ENCODE results near the gene UBASH3B. TPM values are rescaled to one million over a fixed set of nuclear protein-coding genes. Genes with fewer than 3 reads are reported as not detected.

The UBASH3B gene
- total RNA-seq, 1 donor from 2014 or later, result 13.1 TPM

- DNase-seq (ENCODE audit: low read depth), result no peak
Observed at GRCh38 chr11:122646549-122647340, 8.8 kb upstream of the UBASH3B start.

DNA sequence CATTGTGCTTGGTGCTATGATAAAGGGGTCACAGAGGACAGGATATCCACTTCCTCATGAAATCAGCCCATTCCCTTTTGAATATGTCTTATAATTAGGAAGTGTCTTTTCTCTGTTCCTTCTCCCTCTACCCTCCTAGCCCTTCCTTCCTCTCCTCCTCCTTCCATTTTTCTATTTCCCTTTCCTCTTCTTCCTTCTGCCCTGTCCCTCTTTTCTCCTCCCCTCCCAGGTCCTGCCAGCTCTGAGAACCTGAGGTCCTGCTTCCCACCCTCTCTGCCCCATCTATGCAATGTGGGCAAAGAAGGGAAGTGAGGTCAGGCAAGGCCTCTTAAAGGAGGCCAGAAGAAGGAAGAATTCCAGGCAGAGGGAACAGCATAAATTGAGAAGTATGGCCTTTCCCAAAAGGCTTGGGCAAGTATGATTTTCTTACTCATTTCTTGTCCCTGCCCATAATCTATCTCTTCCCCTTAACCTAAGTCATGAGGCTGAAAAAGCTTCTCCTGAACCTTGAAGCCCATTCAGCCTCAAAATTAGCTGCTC lies 7.7 kb upstream of the UBASH3B start:
- DNase-seq (ENCODE audit: low read depth), result no peak

DNA sequence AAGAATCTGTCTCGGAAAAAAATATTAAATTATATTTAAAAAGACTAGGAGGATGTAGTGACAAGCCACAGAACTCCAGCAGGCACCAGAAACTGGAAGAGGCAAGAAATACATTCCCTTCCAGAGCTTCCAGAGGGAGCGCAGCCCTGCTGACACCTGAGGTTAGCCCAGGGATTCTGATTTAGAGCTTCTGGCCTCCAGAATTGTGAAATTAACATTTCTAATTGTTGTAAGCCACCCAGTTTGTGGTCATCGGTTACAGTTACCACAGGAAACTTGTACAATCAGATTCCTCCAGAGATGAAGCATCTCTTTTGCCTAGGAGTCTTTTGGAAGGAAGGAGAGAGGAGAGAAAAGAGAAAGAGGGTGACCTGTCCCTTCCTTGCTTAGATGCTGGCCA lies 6.4 kb upstream of the UBASH3B start:
- no peak for DNase-seq (ENCODE audit: low read depth)

GRCh38 chr11:122650619-122651018 lies 4.9 kb upstream of the UBASH3B start:
- DNase-seq (ENCODE audit: low read depth), result no peak

- no peak for DNase-seq (ENCODE audit: low read depth)
Observed at GRCh38 chr11:122652495-122652894, 3.0 kb upstream of the UBASH3B start.

- DNase-seq (ENCODE audit: low read depth), result no peak
Observed at GRCh38 chr11:122653916-122654585, 1.5 kb upstream of the UBASH3B start.

DNA sequence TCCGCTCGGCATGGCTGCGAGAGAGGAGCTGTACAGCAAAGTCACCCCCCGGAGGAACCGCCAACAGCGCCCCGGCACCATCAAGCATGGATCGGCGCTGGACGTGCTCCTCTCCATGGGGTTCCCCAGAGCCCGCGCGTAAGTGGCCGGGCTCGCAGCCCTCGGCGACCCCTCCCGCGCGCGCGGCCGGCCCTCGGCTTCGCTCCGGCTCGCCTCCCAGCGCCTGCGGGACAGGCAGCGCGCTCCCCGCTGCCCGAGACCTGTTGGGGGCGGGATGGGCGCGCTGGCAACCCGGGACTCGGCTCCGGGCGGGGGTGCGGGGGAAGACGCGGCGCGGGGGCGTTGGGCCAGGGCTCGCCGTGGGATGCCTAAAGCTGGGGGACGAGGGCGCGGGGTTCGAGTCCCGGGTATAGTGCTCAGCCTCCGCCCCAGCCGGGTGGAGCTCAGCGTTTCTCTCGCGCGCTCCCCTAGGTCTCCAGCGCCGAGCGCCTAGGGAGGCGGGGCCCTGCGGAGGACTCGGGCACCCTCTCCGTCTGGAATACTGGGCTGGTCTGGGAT lies 630 bp downstream of the UBASH3B start:
- DNase-seq (ENCODE audit: low read depth), result peak; percentile 65

DNA sequence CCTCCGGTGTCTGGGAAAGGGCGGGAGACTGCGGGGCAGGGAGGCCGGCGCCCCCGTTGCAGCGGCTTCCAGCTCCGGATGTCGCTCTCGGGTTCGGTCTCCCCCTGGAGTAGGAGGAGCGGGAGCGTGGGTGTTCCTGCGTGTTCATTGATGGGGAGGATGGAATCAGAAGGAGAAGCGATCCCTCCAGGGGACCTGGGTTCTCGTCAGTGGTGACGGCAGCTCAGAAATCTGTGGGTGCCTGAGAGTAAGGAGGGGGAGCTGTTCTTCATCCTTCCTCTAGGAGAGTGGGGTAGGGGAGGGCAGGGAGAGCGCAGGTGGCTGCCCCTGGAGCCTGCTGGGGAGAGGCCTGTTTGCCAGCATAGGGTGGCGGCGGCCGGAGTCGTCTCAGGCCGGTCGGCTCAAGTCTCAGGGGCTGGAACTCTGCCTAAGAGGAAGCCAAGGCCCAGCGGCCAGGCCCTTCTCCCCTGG lies 1.1 kb downstream of the UBASH3B start:
- peak; percentile 37 for DNase-seq (ENCODE audit: low read depth)

DNA sequence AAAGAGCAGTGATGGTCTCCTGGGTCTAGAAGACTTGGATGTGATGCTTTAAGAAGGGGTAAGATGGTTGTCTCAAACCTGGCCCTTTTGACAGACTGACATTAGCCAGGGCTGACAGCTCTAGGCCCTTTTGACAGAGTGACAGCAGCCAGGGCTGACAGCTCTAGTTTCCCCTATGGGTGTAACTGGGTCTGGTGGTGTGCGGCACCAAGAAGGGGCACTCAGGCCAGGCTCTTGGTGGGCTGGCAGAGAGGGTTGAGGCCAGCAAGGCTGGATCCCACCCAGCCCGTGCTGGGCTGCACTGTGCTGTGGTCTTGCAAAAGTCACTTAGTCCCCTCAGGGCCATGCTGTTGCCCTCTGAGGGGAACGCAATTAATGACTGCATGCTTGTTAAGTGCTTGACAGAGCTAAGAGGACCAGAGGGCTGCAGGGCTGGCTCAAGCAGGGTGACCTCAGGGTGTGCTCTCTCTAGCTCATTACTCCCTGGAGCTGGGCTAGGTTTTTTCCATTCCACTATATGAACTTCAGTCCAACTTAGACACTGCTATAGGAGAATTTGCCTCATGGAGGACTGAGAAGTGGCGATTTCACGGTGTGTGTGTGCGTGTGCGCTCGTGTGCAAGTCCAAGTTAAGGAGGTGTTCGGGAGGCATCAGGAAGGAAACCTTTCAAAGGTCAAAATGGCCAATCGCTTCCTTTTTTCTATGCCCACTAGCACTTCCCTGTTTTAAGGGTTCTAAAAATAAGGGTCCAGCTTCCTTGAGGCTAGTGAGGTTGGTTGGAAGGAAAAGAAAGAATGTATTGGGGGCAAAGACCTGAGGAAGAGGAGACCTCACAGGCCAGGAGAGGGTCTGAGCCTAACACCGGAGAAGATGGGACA lies 4.4 kb downstream of the UBASH3B start:
- DNase-seq (ENCODE audit: low read depth), result no peak

GRCh38 chr11:122661182-122661945 lies 5.8 kb downstream of the UBASH3B start:
- no peak for DNase-seq (ENCODE audit: low read depth)

DNA sequence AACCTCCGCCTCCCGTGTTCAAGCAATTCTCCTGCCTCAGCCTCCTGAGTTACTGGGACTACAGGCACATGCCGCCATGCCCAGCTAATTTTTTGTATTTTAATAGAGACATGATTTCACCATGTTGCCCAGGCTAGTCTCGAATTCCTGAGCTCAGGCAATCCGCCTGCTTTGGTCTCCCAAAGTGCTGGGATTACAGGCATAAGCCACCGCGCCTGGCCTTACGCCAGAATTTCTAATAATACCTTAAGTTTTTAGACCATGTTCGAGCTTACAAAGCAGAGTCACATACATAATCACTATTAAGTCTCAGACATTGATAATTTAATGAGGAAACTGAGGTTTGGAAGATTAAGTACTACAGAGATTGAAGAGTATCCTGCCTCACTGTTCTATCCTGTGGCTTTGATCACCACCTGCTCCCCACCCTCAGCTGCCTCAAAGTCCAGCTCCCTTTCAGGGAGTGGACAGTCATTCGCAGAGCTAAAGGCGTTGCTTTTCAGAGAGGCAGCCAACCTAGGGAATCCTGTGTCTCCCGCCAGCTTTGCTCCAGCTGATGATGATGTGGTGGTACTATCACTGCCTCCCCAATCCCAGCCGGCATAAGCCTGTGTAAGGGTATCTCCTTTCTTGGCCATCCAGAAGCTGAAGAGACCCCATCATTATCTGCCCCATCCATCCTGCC lies 7.7 kb downstream of the UBASH3B start:
- DNase-seq (ENCODE audit: low read depth), result peak; percentile 89

DNA sequence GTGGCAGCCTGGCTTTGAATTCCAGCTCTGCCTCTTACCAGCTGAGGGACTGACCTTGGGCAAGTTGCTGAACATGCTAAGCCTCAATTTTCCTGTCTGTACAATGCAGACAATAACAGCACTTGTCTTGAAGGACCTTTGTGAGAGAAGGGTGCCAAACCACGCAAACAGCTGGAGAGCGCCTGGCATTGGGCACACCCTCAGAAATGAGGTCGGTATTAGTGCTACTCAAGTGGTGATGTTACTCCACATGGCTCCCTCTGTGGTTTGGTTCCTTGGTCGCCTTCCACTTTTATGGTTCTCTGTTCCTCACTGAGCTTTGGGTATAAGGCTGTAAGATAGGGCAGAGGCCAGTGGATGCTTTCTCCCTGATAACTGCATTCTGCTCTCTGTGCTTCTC lies 8.2 kb downstream of the UBASH3B start:
- peak; percentile 98 for DNase-seq (ENCODE audit: low read depth)

DNA sequence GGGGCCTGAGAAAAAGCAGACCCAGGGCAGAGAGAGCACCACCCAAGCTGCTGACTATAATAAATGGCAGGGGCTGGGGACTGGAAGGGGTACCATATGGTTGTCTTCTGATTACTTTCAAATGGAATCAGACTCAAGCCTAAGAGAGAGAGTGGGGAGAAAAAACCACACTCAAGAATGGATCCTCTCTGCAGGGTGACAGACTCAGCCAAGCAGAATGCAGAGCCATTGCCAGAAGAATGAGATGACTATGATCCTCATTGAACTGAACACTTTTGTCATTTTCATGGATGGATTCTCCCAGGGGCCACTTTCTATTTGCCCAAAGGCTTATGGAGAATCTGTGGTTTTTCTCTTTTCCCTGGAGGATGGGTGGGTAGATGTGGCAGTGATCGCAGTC lies 8.7 kb downstream of the UBASH3B start:
- peak; percentile 67 for DNase-seq (ENCODE audit: low read depth)

DNA sequence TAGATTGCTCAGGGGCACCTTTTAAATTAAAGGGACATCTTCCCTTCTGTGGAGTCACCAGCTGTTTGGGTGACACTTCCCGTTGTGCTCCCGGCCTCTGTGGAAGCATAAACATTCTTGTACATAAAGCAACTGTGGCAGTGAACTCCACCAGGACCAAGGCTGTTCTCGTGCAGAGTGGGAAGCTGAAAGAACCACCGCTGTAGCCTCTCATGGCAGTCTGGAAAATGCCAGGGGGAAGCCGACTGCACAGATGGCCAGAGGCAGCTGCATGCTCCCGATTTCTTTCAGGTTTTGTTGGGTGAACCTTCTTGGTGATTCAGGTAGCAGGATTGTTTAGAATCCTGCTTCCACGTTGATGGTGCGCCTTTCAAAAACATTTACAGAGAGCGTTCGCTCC lies 10.3 kb downstream of the UBASH3B start:
- no peak for DNase-seq (ENCODE audit: low read depth)

DNA sequence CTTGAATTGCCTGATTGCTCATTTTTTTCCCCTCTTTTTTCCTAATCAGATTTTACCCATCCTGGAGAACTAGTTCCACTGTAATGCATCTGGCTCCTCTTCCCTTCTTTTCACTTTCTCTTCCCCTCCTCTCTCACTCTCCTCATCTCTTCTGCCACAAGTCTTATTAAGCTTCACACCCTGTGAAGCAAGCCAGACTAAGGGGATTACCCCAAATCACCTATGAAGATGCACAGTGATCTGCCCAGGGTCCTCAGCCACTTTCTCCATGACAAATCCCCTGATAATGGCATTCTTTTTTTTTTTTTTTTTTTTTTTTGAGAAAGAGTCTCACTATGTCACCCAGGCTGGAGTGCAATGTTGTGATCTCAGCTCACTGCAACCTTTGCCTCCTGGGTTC lies 11.2 kb downstream of the UBASH3B start:
- no peak for DNase-seq (ENCODE audit: low read depth)

- peak; percentile 88 for DNase-seq (ENCODE audit: low read depth)
Observed at GRCh38 chr11:122668562-122669090, 13.1 kb downstream of the UBASH3B start.

DNA sequence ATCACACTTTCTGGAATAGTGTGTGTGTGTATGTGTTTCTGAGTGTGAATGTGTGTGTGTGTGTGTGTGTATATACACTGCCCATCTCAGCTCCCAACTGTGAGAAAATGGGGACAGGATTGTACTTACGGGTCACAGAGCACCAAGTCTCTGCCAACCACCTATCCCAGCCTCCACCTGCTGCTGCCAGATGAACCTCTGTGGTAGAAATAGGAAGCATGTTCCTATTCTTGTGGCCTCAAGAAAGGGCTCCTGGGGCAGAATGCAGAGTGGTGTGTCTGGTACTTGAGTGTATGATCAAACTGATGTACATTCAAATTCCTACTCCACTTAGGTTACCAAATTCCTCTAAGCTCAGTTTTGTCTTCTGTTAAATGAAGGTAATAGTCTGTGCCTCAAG lies 14.6 kb downstream of the UBASH3B start:
- no peak for DNase-seq (ENCODE audit: low read depth)

- peak; percentile 76 for DNase-seq (ENCODE audit: low read depth)
Observed at GRCh38 chr11:122671400-122671891, 15.9 kb downstream of the UBASH3B start.

DNA sequence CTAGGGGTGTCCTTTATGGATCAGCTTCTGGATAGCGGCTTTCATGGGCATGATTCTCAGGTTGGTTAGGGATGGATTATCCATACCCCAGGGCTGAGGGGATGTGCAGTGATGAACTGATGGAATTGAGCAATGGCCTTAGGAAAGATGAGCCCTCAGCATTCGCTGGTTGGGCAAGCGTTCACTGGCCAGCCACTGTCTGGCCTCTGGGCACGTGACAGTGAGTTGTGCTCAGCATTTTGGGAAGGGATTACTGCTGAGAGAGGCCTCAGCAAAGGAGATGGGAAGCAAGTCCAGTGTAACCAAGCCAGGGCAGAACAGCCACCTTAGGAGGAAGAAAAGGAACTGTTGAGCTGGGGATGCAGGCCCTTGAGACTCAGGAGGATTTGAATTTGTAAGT lies 17.4 kb downstream of the UBASH3B start:
- DNase-seq (ENCODE audit: low read depth), result no peak

Measured in myocyte (in vitro differentiated cells).